ENCODE results near the gene ZNF429.
"Not testable (repeated sequence)": the region's sequence is repeated elsewhere in the genome, so short reads cannot be mapped to it uniquely, and the experiment has no call there.

Gene ZNF429

GRCh38 chr19:21593502-21593901 lies 88.1 kb downstream of the ZNF429 start:
- no peak for DNase-seq

DNA sequence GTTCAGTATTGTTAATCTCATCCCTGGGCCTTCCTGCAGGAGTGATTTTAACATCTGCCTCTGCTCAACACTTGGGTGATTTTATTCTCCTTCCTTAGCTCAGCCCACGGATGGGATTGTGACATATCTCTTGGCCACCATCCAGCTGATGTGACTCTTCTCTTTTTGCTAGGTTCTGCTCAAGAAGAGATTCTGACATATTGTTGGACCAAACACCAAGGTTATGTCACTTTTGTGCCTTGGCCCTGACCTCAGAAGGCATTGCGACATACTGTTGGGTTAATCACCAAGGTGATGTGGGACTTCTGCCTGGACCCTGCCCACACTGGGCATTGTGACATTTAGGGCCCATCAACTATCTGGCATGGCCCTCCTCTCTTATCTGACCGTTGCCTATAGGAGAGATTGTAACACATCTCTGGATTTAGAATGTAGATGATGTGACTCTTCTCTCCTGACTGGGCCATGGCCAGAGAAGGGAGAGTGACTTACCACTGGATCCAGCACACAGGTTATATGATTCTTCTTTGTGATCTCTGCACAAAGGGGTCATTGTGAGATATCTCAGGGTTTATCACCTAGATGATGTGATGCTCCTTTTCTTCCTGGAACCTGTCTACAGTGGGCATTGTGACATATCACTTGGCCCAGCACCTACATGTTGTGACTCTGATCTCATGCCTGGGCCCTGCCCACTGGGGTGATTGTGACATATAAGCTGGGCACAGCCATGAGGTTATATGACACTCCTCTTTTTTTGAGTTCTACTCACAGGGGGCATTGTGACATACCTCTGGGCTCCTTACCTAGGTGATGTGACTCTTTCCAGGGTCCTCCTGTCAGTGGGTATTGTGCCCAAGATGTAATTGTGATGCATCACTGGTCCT lies 88.8 kb downstream of the ZNF429 start:
- DNase-seq: no peak

DNA sequence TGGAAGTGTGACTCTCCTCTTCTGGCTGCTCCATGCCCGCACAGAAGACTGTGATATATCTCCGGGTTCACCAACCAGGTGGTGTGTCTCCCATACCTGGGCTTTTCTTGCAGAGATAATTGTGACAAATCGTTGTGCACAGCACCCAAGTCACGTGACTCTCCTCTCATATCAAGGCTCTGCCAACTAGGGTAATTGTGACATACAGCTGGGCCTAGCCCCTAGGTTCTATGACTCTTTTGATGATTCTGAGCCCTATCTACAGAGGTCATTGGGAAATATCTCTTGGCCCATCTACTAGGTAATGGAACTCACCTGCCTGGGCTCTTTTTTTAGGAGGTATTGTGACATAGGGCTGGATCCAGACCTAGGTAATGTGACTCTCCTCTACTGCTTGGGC lies 89.8 kb downstream of the ZNF429 start:
- no peak for DNase-seq

DNA sequence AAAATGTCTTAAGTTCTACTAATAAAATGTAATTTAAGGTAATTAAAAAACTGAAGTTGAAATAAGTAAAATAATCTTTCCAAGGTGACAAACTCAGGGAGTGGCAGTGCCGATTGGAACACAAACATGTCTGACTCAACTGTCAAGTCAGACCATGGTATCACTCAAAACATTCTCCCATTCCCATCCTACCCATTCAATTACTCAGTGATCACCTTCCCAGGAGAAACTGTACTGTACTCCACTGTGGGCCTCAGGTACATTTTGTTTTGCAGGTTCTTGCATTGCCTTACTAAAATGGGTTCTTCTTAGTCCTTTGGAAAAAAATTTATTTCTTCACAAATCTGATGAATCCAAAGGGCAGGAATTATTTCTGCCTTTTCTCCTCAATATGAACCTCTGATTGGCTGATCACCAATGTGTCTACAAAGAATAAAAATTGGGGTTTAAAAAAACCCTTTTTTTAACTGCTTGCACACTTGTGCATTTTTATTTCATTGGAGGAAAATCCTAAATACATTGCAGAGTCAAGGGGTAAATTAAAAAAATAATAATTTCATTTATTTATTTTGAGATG lies 96.8 kb downstream of the ZNF429 start:
- DNase-seq: no peak

- DNase-seq: not testable (repeated sequence)
Observed at GRCh38 chr19:21602659-21603430, 97.4 kb downstream of the ZNF429 start.

DNA sequence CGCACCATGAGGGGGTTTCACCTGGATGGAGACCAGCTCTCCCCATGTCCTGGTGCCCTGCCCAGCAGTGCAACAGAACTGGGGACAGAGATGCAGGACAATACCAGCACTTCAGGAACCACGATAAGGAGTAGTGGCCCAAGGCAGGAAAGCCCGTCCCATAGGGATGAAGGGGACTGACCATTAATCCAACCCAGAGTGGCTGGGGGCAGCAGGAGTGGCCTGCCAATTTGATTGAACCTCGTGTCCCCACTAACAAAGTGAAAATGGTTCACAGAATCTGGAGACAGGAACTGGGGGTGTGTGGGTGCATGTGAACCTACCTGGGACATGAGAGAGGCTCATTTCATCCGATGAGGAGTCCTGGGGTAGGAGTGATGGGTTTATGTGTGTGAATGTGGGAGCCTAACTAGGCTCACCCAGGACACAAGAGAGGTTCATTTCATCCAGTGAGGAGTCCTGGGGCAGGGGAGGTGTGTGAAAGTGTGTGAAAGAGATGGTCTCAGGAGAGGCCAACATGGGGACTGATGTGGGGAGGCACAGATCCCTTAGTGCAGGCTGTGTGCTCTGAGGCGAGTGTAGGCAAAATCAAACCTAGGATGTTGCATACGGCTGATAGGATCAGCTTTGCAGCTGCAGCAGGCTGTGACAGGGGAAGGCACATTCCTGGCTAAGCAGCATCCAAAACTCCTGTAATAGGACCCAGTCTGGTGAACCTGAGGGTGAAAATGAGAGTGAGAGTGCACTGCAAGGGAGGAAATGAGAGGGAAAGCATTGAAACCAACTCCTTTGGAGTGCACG lies 98.2 kb downstream of the ZNF429 start:
- no peak for DNase-seq

GRCh38 chr19:21604351-21604926 lies 99.0 kb downstream of the ZNF429 start:
- DNase-seq: no peak
